ENCODE measurements around the gene TRERF1.
A peak's percentile ranks its signal among the peaks of the same experiment; 100 is the strongest.

The TRERF1 gene

DNA sequence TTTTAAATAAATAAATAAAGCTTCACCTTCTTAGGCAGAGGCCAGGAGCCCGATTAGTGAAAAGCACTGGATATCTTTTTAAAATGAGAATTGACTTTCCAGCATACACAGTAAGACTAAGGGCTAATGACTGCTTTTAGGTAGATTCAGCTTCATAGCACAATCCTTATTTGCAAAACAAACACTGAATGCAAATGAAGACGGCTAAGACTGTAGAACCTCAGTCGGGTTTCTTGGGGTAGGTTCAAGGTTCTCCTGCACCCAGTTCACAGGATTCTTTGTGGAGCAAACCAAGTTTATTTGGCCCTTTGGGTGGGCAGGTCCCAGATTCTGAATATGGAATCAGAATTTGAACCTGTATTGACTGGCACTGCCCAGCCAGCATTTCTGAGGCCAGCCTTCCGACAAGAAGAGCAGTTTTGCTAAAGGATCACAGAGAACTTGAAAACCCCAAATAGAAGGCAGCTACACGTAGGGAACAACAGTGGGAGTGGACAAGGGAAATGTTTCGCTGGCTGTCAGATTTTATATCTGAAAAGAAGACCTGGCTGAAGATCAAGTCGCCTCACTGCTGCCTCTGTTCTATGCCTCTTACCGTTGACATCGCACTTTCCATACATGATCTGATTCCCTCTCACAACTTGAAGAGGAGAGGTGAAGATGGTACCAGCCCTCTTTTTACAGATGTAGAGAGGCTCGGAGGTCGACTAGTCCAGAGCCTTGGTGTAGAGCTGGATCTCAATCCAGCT is 8.2 kb downstream of the TRERF1 start:
- no peak for TF ChIP-seq JUND (IDR thresholded peaks at IDR 0.05; ENCODE audit: low read depth)
- in situ Hi-C loops (cut with HindIII; ENCODE audit: low pct_unique_long_range_greater_than_20kb, low sequenced_read_pairs): no loop called here
- no peak for DNase-seq (ENCODE audit: low read depth in 1 of 2, low spot score in 1 of 2)

DNA sequence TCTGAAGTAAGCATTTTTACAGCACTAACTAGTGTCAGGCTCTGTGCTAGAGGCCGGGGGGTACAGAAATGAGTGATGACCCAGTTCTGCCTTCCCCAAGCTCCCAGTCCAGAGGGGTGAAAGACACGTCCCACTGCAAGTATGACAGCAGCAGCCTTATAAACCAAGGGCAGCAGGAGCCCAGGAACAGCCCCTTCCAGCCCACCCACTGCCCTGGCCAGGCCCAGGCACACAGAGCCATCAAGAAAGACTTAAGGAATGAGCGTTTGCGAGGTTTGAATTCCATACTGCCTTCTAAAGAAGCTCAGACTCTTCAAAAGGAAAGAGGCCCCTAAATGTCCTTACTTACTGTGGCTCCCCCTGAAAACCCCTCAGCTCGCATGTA is 10.0 kb downstream of the TRERF1 start:
- in situ Hi-C loops (cut with HindIII; ENCODE audit: low pct_unique_long_range_greater_than_20kb, low sequenced_read_pairs): no loop called here
- DNase-seq (ENCODE audit: low read depth in 1 of 2, low spot score in 1 of 2): no peak
- TF ChIP-seq JUND (IDR thresholded peaks at IDR 0.05; ENCODE audit: low read depth): no peak

DNA sequence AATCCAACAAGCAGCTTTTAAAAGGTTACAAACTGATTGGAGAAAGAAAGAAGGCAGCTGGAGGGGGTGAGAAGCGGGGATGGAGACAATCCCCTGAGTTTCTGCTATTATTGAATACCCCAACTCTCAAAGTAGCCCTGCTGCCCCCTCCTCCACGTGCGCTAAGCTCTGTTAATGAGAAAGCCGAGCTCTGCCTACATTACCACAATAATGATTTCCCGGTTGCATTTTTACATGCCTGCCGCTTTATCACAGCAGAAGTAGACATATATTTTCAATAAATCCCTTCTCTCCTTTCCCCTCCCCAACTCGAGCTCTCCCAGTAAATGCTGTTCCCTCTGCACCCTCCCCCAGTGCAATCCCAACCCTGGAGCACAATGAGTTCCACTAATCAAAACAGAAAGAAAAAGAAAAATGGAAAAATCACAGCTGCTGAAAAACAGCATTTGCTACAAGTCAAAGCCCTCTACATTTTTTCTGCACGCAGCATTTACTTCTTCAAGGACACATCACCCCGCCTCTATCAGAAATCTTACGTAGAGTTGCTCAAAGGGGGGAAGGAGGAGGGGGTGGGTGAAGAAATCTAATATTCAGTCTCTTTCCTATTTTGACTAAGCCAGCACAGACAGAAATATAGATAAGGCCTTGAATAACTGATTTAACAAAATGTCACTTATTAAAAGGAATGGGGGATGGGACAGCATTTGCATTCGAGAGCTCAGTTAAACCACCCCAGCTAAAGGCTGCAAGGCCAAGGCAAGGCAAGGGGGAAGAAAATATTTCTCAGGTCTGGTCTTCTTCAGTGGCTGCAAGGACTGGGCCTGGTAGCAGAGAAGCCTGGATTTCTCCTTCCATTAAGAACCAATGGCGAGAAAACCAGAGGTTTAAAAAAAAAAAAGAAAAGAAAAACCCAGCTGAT is 10.7 kb downstream of the TRERF1 start:
- TF ChIP-seq JUND (IDR thresholded peaks at IDR 0.05; ENCODE audit: low read depth): no peak
- no peak for DNase-seq (ENCODE audit: low read depth in 1 of 2, low spot score in 1 of 2)
- in situ Hi-C loops (cut with HindIII; ENCODE audit: low pct_unique_long_range_greater_than_20kb, low sequenced_read_pairs): no loop called here

DNA sequence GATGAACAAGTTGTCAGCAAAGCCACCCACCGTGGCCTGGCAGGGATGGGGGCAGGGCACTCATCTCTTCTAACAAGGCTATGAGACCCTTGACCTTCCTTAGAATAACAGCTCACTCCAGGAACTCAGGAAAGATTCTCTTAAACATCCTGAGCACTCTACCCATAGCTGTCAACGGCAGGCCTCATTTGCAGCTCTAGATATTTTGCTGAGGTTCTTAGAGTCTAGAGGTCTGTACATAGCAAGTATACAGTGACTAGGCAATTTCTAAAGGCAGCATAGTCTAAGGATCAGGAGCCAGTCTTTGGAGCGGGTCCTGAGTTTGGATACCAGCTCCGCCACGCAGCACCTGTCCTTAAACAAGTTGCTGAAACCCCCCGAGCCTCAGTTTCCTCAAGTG is 11.7 kb downstream of the TRERF1 start:
- no peak for TF ChIP-seq JUND (IDR thresholded peaks at IDR 0.05; ENCODE audit: low read depth)
- in situ Hi-C loops (cut with HindIII; ENCODE audit: low pct_unique_long_range_greater_than_20kb, low sequenced_read_pairs): no loop called here
- DNase-seq (ENCODE audit: low read depth in 1 of 2, low spot score in 1 of 2): no peak

DNA sequence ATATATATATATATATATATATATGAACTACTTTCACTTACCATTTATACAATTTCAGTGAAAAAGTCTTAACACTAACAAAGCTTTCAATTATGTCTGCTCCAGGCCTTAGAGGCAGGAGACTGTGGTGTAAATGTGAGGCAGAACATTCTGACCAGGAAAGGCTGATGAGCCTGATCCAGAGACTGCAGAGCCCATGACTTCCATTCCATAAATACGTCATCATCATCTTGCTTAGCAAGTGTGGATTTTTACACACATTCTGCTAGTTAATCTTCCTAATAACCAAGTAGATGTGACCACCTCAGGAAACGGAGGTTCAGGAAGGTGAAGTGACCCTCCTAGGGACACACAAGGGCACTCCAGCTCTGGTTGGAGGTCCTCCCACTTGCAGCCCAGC is 14.9 kb downstream of the TRERF1 start:
- DNase-seq (ENCODE audit: low read depth in 1 of 2, low spot score in 1 of 2): no peak
- no peak for TF ChIP-seq JUND (IDR thresholded peaks at IDR 0.05; ENCODE audit: low read depth)
- in situ Hi-C loops (cut with HindIII; ENCODE audit: low pct_unique_long_range_greater_than_20kb, low sequenced_read_pairs): no loop called here

DNA sequence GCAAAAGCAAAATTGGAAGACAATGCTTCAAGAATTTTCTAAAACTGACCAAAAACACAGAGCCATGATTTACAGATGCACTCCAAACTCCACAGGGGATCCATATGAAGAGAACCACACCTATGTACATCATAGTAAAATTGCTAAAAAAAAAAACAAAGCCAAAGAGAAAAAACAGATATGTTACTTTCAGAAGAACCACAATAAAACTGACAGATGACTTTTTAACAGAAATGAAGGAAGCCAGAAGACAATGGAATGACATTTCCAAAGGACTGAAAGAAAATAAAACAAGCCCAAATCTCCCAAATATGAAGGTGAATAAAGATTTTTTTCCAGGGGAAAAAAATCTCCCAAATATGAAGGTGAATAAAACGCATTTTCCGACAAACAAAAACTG is 17.5 kb downstream of the TRERF1 start:
- no peak for DNase-seq (ENCODE audit: low read depth in 1 of 2, low spot score in 1 of 2)
- in situ Hi-C loops (cut with HindIII; ENCODE audit: low pct_unique_long_range_greater_than_20kb, low sequenced_read_pairs): no loop called here
- no peak for TF ChIP-seq JUND (IDR thresholded peaks at IDR 0.05; ENCODE audit: low read depth)

DNA sequence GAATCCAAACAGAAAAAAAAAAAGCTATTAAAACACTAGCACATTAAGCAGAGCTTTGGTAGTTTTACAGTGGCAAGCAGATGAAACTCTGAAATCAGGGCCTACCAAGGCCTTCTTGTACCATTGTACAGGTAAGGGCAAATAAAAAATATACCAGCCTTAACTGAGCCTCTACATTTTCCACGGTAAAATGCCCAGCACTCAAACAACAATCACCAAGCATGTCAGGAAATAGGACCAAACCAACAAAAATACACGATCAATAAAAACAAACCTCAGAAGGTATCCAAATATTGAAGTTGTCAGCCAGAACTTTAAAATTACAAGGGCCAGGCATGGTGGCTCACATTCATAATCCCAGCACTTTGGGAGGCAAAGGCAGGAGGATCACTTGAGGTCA is 18.3 kb downstream of the TRERF1 start:
- in situ Hi-C loops (cut with HindIII; ENCODE audit: low pct_unique_long_range_greater_than_20kb, low sequenced_read_pairs): no loop called here
- TF ChIP-seq JUND (IDR thresholded peaks at IDR 0.05; ENCODE audit: low read depth): no peak
- no peak for DNase-seq (ENCODE audit: low read depth in 1 of 2, low spot score in 1 of 2)

DNA sequence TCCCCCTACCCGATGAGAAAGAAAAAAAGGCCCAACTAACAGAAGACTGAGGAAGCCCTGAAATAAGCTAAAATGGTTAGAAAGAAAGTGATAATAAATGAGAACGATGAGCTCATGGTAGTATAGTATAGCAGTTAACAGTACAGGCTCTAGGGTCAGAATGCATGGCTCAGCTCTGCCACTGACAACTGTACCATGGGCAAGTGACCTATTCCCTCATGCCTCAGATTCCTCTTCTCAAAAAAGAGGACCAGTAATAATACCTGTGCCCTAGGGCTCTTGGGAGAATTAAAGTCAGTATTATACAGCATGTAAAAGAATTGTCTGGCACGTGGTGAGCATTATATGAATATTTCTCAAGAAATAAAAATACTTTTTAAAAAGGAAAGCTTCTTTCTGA is 19.8 kb downstream of the TRERF1 start:
- in situ Hi-C loops (cut with HindIII; ENCODE audit: low pct_unique_long_range_greater_than_20kb, low sequenced_read_pairs): no loop called here
- TF ChIP-seq JUND (IDR thresholded peaks at IDR 0.05; ENCODE audit: low read depth): no peak
- DNase-seq (ENCODE audit: low read depth in 1 of 2, low spot score in 1 of 2): no peak

DNA sequence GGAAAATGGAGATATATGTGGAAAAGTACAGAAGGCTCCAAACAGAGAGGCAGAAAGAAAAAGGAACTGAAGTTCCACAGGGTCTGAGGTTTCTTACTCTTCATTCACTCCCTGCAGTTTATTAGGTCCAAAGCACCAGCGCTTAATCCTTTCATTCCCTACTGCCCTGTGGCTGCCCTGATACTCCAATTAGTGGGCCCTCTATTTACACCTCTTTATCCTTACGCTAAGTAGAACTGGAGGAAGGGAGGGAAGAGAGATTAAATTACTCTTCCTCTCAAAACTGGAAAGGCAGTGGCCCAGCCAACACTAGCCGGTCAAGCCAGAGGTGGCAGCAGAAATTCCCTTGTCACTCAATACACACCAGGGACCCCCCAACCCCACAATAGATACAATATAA is 20.4 kb downstream of the TRERF1 start:
- no peak for DNase-seq (ENCODE audit: low read depth in 1 of 2, low spot score in 1 of 2)
- in situ Hi-C loops (cut with HindIII; ENCODE audit: low pct_unique_long_range_greater_than_20kb, low sequenced_read_pairs): no loop called here
- no peak for TF ChIP-seq JUND (IDR thresholded peaks at IDR 0.05; ENCODE audit: low read depth)

DNA sequence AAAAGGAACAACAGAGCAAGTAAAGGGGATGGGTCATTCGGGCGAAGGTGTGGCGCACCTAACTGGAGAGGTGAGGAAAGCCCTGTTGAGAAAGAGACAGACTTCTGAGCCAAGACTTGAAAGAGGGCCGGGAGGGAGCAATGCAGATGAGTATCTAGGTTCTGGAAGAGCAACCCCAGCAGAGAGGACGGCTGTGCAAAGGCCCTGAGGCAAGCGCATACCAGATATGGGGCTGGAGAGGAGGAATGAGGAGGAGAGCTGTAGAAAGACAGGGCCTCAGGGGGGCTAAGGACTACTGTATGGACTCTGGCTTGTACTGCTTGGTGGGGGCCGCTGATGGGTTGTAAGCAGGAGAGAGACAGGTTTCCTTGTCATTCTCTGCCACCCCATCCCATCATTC is 21.9 kb downstream of the TRERF1 start:
- TF ChIP-seq JUND (IDR thresholded peaks at IDR 0.05; ENCODE audit: low read depth): no peak
- peak in 1 of 2 experiments; percentile 54 for DNase-seq (ENCODE audit: low read depth in 1 of 2, low spot score in 1 of 2)
- in situ Hi-C loops (cut with HindIII; ENCODE audit: low pct_unique_long_range_greater_than_20kb, low sequenced_read_pairs): no loop called here

DNA sequence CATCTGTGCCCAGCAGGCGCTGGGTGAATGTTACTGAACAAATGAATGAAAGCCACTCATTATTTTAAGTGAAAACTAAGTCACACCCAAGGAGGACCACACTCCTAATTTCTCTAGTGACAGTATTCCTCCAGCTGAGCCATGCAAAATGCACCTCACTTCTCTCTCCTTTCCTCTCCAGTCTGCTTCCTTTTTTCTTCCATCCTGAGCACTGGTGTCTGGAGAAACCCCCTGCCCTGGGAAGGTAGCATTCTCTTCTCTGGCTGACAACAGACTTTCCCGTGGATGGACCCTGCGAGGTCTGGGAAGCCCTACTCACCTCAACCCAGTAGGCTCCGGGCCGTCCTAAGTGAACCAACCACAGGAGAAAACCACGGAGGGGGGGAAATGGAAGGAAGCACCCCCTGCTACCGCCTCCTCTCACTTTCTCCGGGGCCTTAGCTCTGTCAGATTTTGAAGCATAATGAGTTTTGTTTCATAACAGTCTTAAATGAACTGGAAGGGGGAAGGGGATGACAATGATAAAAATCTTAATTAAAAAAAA is 22.6 kb downstream of the TRERF1 start:
- no peak for TF ChIP-seq JUND (IDR thresholded peaks at IDR 0.05; ENCODE audit: low read depth)
- no peak for DNase-seq (ENCODE audit: low read depth in 1 of 2, low spot score in 1 of 2)
- in situ Hi-C loops (cut with HindIII; ENCODE audit: low pct_unique_long_range_greater_than_20kb, low sequenced_read_pairs): no loop called here

DNA sequence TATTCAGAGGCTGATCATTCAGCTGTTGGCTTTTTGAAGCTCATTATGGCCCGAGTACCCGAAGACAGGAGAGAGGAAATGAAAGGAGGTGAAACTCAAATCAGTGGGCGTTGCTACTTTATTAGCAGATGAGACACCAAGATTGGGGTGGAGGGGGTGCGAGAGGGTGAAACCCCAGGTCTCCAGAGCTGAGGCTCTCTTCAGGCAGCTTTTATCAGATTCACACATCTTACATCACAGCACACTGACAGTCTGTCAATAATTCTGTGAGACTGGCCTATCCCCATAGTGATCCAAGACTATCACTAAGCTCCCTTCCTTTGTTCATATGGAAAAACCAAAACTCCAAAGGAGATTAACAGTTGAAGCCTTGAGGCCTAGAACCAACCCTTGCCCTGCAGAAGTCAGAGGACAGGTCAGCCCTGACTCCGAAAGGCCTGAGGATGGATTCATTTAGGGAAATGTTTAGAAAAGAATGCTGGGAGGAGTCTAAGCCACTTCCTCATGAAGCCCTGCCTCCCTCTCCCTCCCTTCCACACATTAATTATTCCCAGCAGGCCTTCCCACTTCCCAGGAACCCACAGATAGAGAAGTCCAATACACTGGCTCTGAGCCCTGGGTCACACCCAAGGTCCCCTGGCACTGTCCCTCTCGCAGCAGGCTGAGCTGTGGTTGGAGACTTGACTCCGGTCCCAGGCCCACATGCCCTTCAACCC is 23.2 kb downstream of the TRERF1 start:
- in situ Hi-C loops (cut with HindIII; ENCODE audit: low pct_unique_long_range_greater_than_20kb, low sequenced_read_pairs): no loop called here
- DNase-seq (ENCODE audit: low read depth in 1 of 2, low spot score in 1 of 2): peak in 1 of 2 experiments; percentile 60
- TF ChIP-seq JUND (IDR thresholded peaks at IDR 0.05; ENCODE audit: low read depth): no peak

Measured in T47D (cell line).